ENCODE results near the gene RGS6. TPM values are rescaled to one million over a fixed set of nuclear protein-coding genes. Genes with fewer than 3 reads are reported as not detected.

RGS6 gene
- total RNA-seq, 2 experiments from 2014 or later: not detected

DNA sequence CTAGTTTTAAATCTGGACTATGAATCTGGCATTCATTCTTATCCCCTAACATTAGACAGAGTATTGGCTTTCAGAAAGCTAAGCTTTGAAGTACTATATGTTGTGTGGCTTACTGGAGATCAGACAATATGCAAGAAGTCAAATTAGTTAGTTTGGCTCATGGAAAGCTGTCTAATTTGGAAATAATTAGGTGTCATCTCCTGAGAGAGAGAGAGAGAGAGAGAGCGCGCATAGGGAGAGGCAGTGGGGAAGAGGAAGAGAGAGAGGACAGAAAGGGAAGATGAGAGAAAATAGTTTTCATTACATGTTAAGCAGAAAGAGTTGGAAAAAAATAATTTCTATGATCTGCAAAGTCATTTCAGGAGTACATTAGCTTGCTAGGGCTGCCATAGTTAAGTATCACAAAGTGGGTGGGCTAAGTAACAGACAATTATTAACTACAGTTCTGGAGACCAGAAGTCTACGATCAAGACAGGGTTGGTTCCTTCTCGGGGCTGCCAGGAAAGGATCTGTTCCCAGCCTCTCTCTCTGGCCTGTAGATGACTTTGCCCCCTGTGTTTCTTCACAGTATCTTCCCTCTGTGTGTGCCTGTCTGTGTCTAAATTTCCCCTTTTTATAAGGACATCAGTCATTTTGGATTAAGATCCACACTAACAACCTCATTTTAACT is 404.2 kb downstream of the RGS6 start:
- Histone ChIP-seq H3K4me1 (ENCODE audit: insufficient read depth, low read length) (no peaks in the 10 kb centered on the region), H3K4me3 (ENCODE audit: low read length) (no peak overlapping the region), H3K36me3 (ENCODE audit: insufficient read depth, low read length) (no peaks in the 10 kb centered on the region), H3K27ac (ENCODE audit: low read depth in 1 of 2, low read length in 2 of 2) (no peak overlapping the region), H3K9me3 (ENCODE audit: control insufficient read depth in 1 of 2, insufficient read depth in 1 of 2, low read length in 2 of 2) (no peaks in the 10 kb centered on the region), H3K27me3 (ENCODE audit: control insufficient read depth in 1 of 2, insufficient read depth in 2 of 2, low read length in 2 of 2) (peaks cover 3 to 6% of the 10 kb centered on the region in 2 experiments)
- POLR2A ChIA-PET: no interaction called here
- intact Hi-C loops (cut with DNase I, micrococcal nuclease): no loop called here
- no peak for DNase-seq
- Mint-ChIP-seq H3K4me1 (ENCODE audit: low read depth) (no peaks in the 10 kb centered on the region), H3K9me3 (no peaks in the 10 kb centered on the region), H3K27ac (no peak overlapping the region), H3K27me3 (peaks cover 5% of the 10 kb centered on the region), H3K36me3 (ENCODE audit: low read depth) (no peaks in the 10 kb centered on the region), H3K4me3 (no peak overlapping the region)
- TF ChIP-seq, protein P1, sequence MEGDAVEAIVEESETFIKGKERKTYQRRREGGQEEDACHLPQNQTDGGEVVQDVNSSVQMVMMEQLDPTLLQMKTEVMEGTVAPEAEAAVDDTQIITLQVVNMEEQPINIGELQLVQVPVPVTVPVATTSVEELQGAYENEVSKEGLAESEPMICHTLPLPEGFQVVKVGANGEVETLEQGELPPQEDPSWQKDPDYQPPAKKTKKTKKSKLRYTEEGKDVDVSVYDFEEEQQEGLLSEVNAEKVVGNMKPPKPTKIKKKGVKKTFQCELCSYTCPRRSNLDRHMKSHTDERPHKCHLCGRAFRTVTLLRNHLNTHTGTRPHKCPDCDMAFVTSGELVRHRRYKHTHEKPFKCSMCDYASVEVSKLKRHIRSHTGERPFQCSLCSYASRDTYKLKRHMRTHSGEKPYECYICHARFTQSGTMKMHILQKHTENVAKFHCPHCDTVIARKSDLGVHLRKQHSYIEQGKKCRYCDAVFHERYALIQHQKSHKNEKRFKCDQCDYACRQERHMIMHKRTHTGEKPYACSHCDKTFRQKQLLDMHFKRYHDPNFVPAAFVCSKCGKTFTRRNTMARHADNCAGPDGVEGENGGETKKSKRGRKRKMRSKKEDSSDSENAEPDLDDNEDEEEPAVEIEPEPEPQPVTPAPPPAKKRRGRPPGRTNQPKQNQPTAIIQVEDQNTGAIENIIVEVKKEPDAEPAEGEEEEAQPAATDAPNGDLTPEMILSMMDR (IDR thresholded peaks at IDR 0.05): no peak
- CTCF ChIA-PET: no interaction called here
- no peak for ATAC-seq (ENCODE audit: poor library complexity)

DNA sequence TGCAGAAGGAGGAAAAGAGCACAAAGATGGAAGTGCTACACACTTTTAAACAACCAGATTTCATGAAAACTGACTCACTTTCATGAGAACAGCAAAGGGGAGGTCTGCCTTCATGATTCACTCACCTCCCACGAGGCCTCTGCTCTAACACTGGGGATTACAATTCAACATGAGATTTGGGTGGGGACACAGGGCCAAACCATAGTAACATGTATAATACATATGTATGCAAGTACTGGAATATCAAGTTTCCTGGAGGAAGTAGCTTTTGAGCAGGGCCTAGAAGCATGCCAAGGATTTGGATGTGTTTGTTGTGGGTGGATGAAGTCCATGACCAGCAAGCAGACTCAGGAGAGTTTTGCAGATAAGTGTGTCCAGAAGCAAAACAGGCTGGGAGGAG is 409.0 kb downstream of the RGS6 start:
- DNase-seq: no peak
- ATAC-seq (ENCODE audit: poor library complexity): no peak
- no peak overlapping the region for H3K27ac ChIP-seq (ENCODE audit: low read depth in 1 of 2, low read length in 2 of 2)
- ChIA-PET CTCF (no interaction called here), POLR2A (no interaction called here)
- Mint-ChIP-seq H3K36me3 (ENCODE audit: low read depth) (no peaks in the 10 kb centered on the region), H3K4me1 (ENCODE audit: low read depth) (no peaks in the 10 kb centered on the region), H3K4me3 (no peak overlapping the region), H3K27me3 (peaks cover 3% of the 10 kb centered on the region), H3K9me3 (no peaks in the 10 kb centered on the region), H3K27ac (no peak overlapping the region)
- H3K4me1 ChIP-seq (ENCODE audit: insufficient read depth, low read length): no peaks in the 10 kb centered on the region
- intact Hi-C loops (cut with DNase I, micrococcal nuclease): no loop called here
- no peaks in the 10 kb centered on the region for H3K36me3 ChIP-seq (ENCODE audit: insufficient read depth, low read length)
- H3K27me3 ChIP-seq (ENCODE audit: control insufficient read depth in 1 of 2, insufficient read depth in 2 of 2, low read length in 2 of 2): peaks cover 3 to 6% of the 10 kb centered on the region in 2 experiments
- H3K4me3 ChIP-seq (ENCODE audit: low read length): no peak overlapping the region
- no peaks in the 10 kb centered on the region for H3K9me3 ChIP-seq (ENCODE audit: control insufficient read depth in 1 of 2, insufficient read depth in 1 of 2, low read length in 2 of 2)
- TF ChIP-seq, protein P1 (IDR thresholded peaks at IDR 0.05): no peak

DNA sequence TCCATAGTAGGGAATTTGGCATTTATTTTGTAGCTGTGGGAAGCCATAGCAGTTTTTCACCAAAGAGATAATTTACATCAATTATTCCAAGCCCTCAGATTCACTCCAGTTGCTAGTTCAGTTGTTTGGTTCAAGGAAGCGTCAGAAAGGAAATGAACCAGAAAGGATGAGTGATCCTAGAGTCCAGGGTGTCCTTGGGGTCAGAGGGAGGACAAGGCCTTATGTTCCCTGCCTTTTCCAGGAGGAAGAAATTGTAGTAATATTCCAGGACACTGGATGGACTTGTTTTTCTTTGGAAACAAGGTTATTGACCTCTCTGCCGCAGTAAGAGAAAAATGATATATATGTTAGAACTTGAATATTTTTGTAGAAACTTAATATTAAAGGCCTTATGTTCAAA is 409.5 kb downstream of the RGS6 start:
- H3K27ac Mint-ChIP-seq: no peak overlapping the region
- no peaks in the 10 kb centered on the region for H3K36me3 Mint-ChIP-seq (ENCODE audit: low read depth)
- H3K27me3 Mint-ChIP-seq: no peaks in the 10 kb centered on the region
- H3K9me3 ChIP-seq (ENCODE audit: control insufficient read depth in 1 of 2, insufficient read depth in 1 of 2, low read length in 2 of 2): no peaks in the 10 kb centered on the region
- intact Hi-C loops (cut with DNase I, micrococcal nuclease): no loop called here
- no peak overlapping the region for H3K27ac ChIP-seq (ENCODE audit: low read depth in 1 of 2, low read length in 2 of 2)
- H3K9me3 Mint-ChIP-seq: no peaks in the 10 kb centered on the region
- ChIA-PET POLR2A (no interaction called here), CTCF (no interaction called here)
- H3K4me3 Mint-ChIP-seq: no peak overlapping the region
- no peaks in the 10 kb centered on the region for H3K4me1 ChIP-seq (ENCODE audit: insufficient read depth, low read length)
- TF ChIP-seq, protein P1 (IDR thresholded peaks at IDR 0.05): no peak
- ATAC-seq (ENCODE audit: poor library complexity) (no peak), DNase-seq (no peak)
- no peaks in the 10 kb centered on the region for H3K4me1 Mint-ChIP-seq (ENCODE audit: low read depth)
- H3K27me3 ChIP-seq (ENCODE audit: control insufficient read depth in 1 of 2, insufficient read depth in 2 of 2, low read length in 2 of 2): peaks cover 3 to 6% of the 10 kb centered on the region in 2 experiments
- H3K4me3 ChIP-seq (ENCODE audit: low read length): no peak overlapping the region
- H3K36me3 ChIP-seq (ENCODE audit: insufficient read depth, low read length): no peaks in the 10 kb centered on the region

Measured in CD4-positive, alpha-beta T cell (primary cell).